ENCODE results near the gene DUSP9.

DUSP9 gene

GRCh38 chrX:153685751-153686696, 39.0 kb downstream of the DUSP9 start:
- TF ChIP-seq SIN3A (IDR thresholded peaks at IDR 0.05; ENCODE audit: borderline replicate concordance, insufficient read depth, low read length) (no peak), POLR2AphosphoS5 (IDR thresholded peaks at IDR 0.05; ENCODE audit: low read depth, low read length) (no peak), TAF1 (IDR thresholded peaks at IDR 0.05; ENCODE audit: borderline replicate concordance, insufficient read depth, low read length) (no peak), FOXP2 (optimal IDR thresholded peaks at IDR 0.05; ENCODE audit: borderline replicate concordance, extremely low read depth, extremely low read length, insufficient read depth) (no peak), REST (IDR thresholded peaks at IDR 0.05; ENCODE audit: insufficient read depth in 1 of 2, low read depth in 2 of 2, low read length in 2 of 2) (no peak)

- TF ChIP-seq SIN3A (IDR thresholded peaks at IDR 0.05; ENCODE audit: borderline replicate concordance, insufficient read depth, low read length): no peak
- no peak for TF ChIP-seq POLR2AphosphoS5 (IDR thresholded peaks at IDR 0.05; ENCODE audit: low read depth, low read length)
- no peak for TF ChIP-seq TAF1 (IDR thresholded peaks at IDR 0.05; ENCODE audit: borderline replicate concordance, insufficient read depth, low read length)
- no peak for TF ChIP-seq REST (IDR thresholded peaks at IDR 0.05; ENCODE audit: insufficient read depth in 1 of 2, low read depth in 2 of 2, low read length in 2 of 2)
- no peak for TF ChIP-seq FOXP2 (optimal IDR thresholded peaks at IDR 0.05; ENCODE audit: borderline replicate concordance, extremely low read depth, extremely low read length, insufficient read depth)
Observed at GRCh38 chrX:153686711-153687110, 39.7 kb downstream of the DUSP9 start.

GRCh38 chrX:153687121-153688039, 40.4 kb downstream of the DUSP9 start, which contains the start of gene SLC6A8:
SLC6A8 (plus strand) TSS chrX:153687926; CDS start chrX:153688575, 649 bp downstream.
- TF ChIP-seq TAF1 (IDR thresholded peaks at IDR 0.05; ENCODE audit: borderline replicate concordance, insufficient read depth, low read length): peak; percentile 33; the same call in 1 of the 2 replicates
- TF ChIP-seq POLR2AphosphoS5 (IDR thresholded peaks at IDR 0.05; ENCODE audit: low read depth, low read length): peak; percentile 38; the same call in 1 of the 2 replicates
- no peak for TF ChIP-seq REST (IDR thresholded peaks at IDR 0.05; ENCODE audit: insufficient read depth in 1 of 2, low read depth in 2 of 2, low read length in 2 of 2)

GRCh38 chrX:153688071-153688470, 41.1 kb downstream of the DUSP9 start:
- TF ChIP-seq SIN3A (IDR thresholded peaks at IDR 0.05; ENCODE audit: borderline replicate concordance, insufficient read depth, low read length): no peak
- TF ChIP-seq REST (IDR thresholded peaks at IDR 0.05; ENCODE audit: insufficient read depth in 1 of 2, low read depth in 2 of 2, low read length in 2 of 2): no peak
- TF ChIP-seq POLR2AphosphoS5 (IDR thresholded peaks at IDR 0.05; ENCODE audit: low read depth, low read length): no peak
- TF ChIP-seq TAF1 (IDR thresholded peaks at IDR 0.05; ENCODE audit: borderline replicate concordance, insufficient read depth, low read length): no peak
- no peak for TF ChIP-seq FOXP2 (optimal IDR thresholded peaks at IDR 0.05; ENCODE audit: borderline replicate concordance, extremely low read depth, extremely low read length, insufficient read depth)
